HUES64 (cell line): ENCODE measurements around the gene C9.
"Not testable (repeated sequence)": the region's sequence is repeated elsewhere in the genome, so short reads cannot be mapped to it uniquely, and the experiment has no call there.

Experiments used
- H3K27ac ChIP-seq: 2 replicates; pipeline ENCODE4 v1.7.0; 2013; ENCODE audit warnings: low read depth, low read length, inconsistent platforms
- H3K27me3 ChIP-seq: 2 replicates; pipeline ENCODE4 v1.6.1; 2013; ENCODE audit warnings: mild to moderate bottlenecking, low read length; ENCODE audit not compliant: insufficient read depth
- H3K36me3 ChIP-seq: 2 replicates; pipeline ENCODE4 v1.6.1; 2013; ENCODE audit warnings: mild to moderate bottlenecking, low read length; ENCODE audit not compliant: insufficient read depth
- H3K4me1 ChIP-seq: 2 replicates; pipeline ENCODE4 v1.6.1; 2013; ENCODE audit warnings: mild to moderate bottlenecking, low read length, moderate library complexity; ENCODE audit not compliant: insufficient read depth
- H3K4me3 ChIP-seq: 2 replicates; pipeline ENCODE4 v1.5.1; 2013; ENCODE audit warnings: mild to moderate bottlenecking, low read length, moderate library complexity
- H3K9ac ChIP-seq: 2 replicates; pipeline ENCODE4 v1.6.1; 2013; ENCODE audit warnings: mild to moderate bottlenecking, low read depth, low read length
- H3K9me3 ChIP-seq: 2 replicates; pipeline ENCODE4 v1.6.1; 2013; ENCODE audit warnings: low read depth, low read length; ENCODE audit not compliant: insufficient read depth
- WGBS: fragments of 150-250, 120-280 bp; methylation state at CpG from one replicate; pipeline ENCODE4 v1.1.7; 2013; ENCODE audit warnings: missing lambda C conversion rate; 5-methylcytosine and 5-hydroxymethylcytosine counted together

The C9 gene

GRCh38 chr5:39331861-39332381 is 32.4 kb downstream of the C9 start:
- no peak overlapping the region for H3K4me3 ChIP-seq
- H3K9me3 ChIP-seq = peaks cover 6% of the 10 kb centered on the region; the same call in 1 of the 2 replicates
- no peaks in the 10 kb centered on the region for H3K27me3 ChIP-seq
- H3K9ac ChIP-seq = no peak overlapping the region
- H3K4me1 ChIP-seq = no peaks in the 10 kb centered on the region
- H3K27ac ChIP-seq = no peak overlapping the region
- 99% methylated on average over 2 of the region's 2 CpGs for WGBS
- no peaks in the 10 kb centered on the region for H3K36me3 ChIP-seq

DNA sequence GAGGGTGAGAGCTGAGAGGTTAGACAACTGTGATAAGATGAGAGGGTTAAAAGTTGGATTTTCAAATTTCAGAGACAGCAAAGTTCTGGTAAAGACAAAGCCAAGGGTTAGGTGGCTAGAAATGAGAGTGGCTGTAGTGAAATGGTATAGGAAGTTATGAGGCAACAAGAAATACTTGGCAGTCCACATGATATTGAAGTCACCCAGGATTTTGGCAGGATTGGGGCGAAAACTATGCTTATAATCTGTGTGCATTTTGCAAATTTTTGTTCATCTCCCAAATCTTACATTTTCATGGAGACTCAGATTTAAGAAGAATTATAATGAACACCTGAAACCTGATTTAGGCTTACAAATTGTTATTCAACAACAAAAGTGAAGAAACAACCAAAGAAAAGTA is 35.6 kb downstream of the C9 start:
- H3K9me3 ChIP-seq = peaks cover 6% of the 10 kb centered on the region; the same call in 1 of the 2 replicates
- H3K27ac ChIP-seq = no peak overlapping the region
- no peak overlapping the region for H3K9ac ChIP-seq
- H3K27me3 ChIP-seq = no peaks in the 10 kb centered on the region
- H3K4me3 ChIP-seq = no peak overlapping the region
- 100% methylated on average over 1 of the region's 1 CpG for WGBS
- H3K4me1 ChIP-seq = no peaks in the 10 kb centered on the region
- H3K36me3 ChIP-seq = no peaks in the 10 kb centered on the region

DNA sequence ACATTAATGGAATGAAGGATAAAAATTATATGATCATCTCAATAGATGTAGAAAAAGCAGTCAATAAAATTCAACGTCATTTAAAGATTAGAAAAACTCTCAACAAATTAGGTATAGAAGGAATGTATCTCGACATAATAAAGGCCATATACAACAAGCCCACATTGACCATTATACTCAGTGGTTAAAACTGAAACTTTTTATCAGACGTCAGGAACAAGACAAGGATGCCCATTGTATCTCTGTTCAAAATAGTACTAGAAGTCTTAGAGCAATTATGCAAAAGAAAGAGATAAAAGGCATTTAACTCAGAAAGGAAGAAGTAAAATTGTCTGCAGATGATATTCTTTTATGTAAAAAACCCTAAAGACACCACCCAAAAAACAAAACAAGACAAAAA is 40.8 kb downstream of the C9 start:
- WGBS = 90% methylated on average over 2 of the region's 3 CpGs
- H3K36me3 ChIP-seq = no peaks in the 10 kb centered on the region
- H3K27ac ChIP-seq = no peak overlapping the region
- no peak overlapping the region for H3K4me3 ChIP-seq
- no peak overlapping the region for H3K9ac ChIP-seq
- H3K9me3 ChIP-seq = no peaks in the 10 kb centered on the region
- H3K27me3 ChIP-seq = no peaks in the 10 kb centered on the region
- H3K4me1 ChIP-seq = no peaks in the 10 kb centered on the region

DNA sequence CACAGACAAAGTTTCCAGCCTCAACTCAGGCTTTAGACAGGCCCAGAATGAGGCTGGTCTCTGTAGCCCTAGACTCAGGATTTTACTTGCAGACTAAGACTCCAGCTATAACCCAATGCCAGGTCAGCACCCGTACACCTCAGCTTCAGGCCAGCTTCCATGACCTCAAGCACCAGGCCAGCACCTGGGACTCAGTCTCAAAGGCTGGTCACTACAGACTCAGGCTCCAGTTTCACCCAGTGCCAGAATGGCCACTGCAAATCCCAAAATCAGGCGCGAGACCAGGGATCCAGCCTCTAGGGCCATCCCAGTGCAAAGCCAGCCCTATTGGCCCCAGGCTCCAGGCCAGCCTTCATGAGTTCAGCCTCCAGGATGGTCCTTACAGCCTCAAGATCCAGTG is 44.9 kb downstream of the C9 start:
- Histone ChIP-seq H3K36me3 (no peaks in the 10 kb centered on the region), H3K9me3 (no peaks in the 10 kb centered on the region), H3K27ac (no peak overlapping the region), H3K9ac (no peak overlapping the region), H3K4me1 (no peaks in the 10 kb centered on the region), H3K27me3 (no peaks in the 10 kb centered on the region), H3K4me3 (no peak overlapping the region)
- WGBS = 92% methylated on average over 3 of the region's 3 CpGs

DNA sequence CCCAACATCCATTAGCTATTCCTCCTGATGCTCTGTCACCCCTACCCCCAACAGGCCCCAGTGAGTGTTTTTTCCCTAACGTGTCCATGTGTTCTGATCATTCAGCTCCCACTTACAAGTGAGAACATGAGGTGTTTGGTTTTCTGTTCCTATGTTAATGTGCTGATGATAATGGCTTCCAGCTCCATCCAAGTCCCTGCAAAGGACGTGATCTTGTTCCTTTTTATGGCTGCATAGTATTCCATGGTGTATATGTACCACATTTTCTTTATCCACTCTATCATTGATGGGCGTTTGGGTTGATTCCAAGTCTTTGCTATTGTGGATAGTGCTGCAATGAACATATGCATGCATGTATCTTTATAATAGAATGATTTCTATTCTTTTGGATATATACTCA is 47.8 kb downstream of the C9 start:
- 92% methylated on average over 2 of the region's 3 CpGs for WGBS
- H3K9me3 ChIP-seq, H3K4me3 ChIP-seq: not testable (repeated sequence)

GRCh38 chr5:39315995-39316394 is 48.3 kb downstream of the C9 start:
- Histone ChIP-seq H3K36me3 (no peaks in the 10 kb centered on the region), H3K9me3 (no peaks in the 10 kb centered on the region), H3K9ac (no peak overlapping the region), H3K4me3 (no peak overlapping the region), H3K27ac (no peak overlapping the region), H3K27me3 (no peaks in the 10 kb centered on the region), H3K4me1 (no peaks in the 10 kb centered on the region)
- WGBS = 97% methylated on average over 3 of the region's 4 CpGs

More for the DNA sequence above, 47.8 kb downstream of the C9 start:
- H3K27me3 ChIP-seq, H3K9ac ChIP-seq, H3K36me3 ChIP-seq, H3K4me1 ChIP-seq, H3K27ac ChIP-seq: not testable (repeated sequence)

DNA sequence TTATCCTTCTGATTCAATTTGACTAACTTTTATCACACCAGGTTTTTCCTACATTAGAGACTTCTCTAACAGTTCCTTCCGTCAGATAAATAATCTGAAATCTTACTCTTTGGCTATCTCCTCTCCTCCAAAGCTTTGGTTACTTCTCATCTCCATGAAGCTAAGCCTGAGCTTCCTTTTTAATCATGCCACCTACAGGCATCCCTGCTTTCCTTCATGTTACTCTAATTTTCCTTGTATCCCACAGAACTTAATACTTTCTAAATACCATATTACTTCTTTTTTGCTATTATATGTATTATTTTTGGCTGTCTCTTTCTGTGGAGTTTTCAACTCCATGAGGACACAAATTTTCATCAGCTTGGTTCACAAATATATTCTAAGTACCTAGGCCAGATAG is 49.7 kb downstream of the C9 start:
- Histone ChIP-seq H3K9ac (no peak overlapping the region), H3K4me1 (no peaks in the 10 kb centered on the region), H3K4me3 (no peak overlapping the region), H3K27me3 (no peaks in the 10 kb centered on the region), H3K9me3 (no peaks in the 10 kb centered on the region), H3K27ac (no peak overlapping the region), H3K36me3 (no peaks in the 10 kb centered on the region)
- 96% methylated on average over 1 of the region's 1 CpG for WGBS

- no peak overlapping the region for H3K9ac ChIP-seq
- H3K36me3 ChIP-seq = no peaks in the 10 kb centered on the region
- no CpG with 5 or more reads among the region's 1 CpG for WGBS
- H3K9me3 ChIP-seq = no peaks in the 10 kb centered on the region
- H3K27ac ChIP-seq = no peak overlapping the region
- H3K4me3 ChIP-seq = no peak overlapping the region
- no peaks in the 10 kb centered on the region for H3K4me1 ChIP-seq
- H3K27me3 ChIP-seq = no peaks in the 10 kb centered on the region
Measured at GRCh38 chr5:39309534-39309933, 54.8 kb downstream of the C9 start.

- H3K4me3 ChIP-seq = no peak overlapping the region
- H3K9ac ChIP-seq = no peak overlapping the region
- H3K36me3 ChIP-seq = no peaks in the 10 kb centered on the region
- WGBS = no CpG with 5 or more reads among the region's 1 CpG
- H3K27me3 ChIP-seq = no peaks in the 10 kb centered on the region
- H3K27ac ChIP-seq = no peak overlapping the region
- H3K9me3 ChIP-seq = peaks cover 4% of the 10 kb centered on the region; the same call in 1 of the 2 replicates
- no peaks in the 10 kb centered on the region for H3K4me1 ChIP-seq
Measured at GRCh38 chr5:39302472-39302871, 61.8 kb downstream of the C9 start.

DNA sequence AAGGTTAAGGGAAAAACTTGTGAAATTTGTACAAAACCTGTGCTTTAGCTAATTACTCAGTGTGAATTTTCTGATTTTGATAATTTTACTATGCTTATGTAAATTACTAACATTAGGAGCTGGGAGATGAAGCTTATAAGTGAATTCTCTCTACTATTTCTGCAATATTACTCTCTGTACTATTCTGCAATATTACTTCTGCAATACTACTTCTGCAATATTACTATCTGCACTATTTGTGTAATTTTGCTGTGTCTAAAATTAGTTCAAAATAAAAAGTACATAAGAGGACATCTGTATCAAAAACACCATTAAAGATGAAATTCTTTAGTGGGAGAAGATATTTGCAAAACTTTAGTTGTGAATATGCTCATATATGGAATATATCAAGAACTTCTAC is 62.9 kb downstream of the C9 start:
- Histone ChIP-seq H3K4me3 (no peak overlapping the region), H3K9me3 (peaks cover 4% of the 10 kb centered on the region; the same call in 1 of the 2 replicates), H3K36me3 (no peaks in the 10 kb centered on the region), H3K9ac (no peak overlapping the region), H3K4me1 (no peaks in the 10 kb centered on the region), H3K27ac (no peak overlapping the region), H3K27me3 (no peaks in the 10 kb centered on the region)

- H3K4me1 ChIP-seq = no peaks in the 10 kb centered on the region
- H3K27me3 ChIP-seq = no peaks in the 10 kb centered on the region
- no peak overlapping the region for H3K4me3 ChIP-seq
- H3K36me3 ChIP-seq = no peaks in the 10 kb centered on the region
- H3K9ac ChIP-seq = no peak overlapping the region
- H3K9me3 ChIP-seq = peaks cover 4% of the 10 kb centered on the region; the same call in 1 of the 2 replicates
- no peak overlapping the region for H3K27ac ChIP-seq
Measured at GRCh38 chr5:39299962-39300361, 64.3 kb downstream of the C9 start.

- H3K4me1 ChIP-seq = no peaks in the 10 kb centered on the region
- peaks cover 4% of the 10 kb centered on the region; the same call in 1 of the 2 replicates for H3K9me3 ChIP-seq
- no peak overlapping the region for H3K9ac ChIP-seq
- H3K4me3 ChIP-seq = no peak overlapping the region
- no peaks in the 10 kb centered on the region for H3K36me3 ChIP-seq
- no peak overlapping the region for H3K27ac ChIP-seq
- WGBS = 93% methylated on average over 1 of the region's 2 CpGs
- no peaks in the 10 kb centered on the region for H3K27me3 ChIP-seq
Measured at GRCh38 chr5:39294736-39295135, 69.6 kb downstream of the C9 start.
